Stomach (tissue), 4 donors: ENCODE data around the gene ANO7.

Experiments used
- POLR2A ChIP-seq, 4 donors: fragments of 450-650 bp; IDR thresholded peaks; one replicate each; pipeline ENCODE4 v1.6.1; 2016; ENCODE audit warnings: antibody characterized with exemption in 4 of 4, control low read depth in 2 of 4, mild to moderate bottlenecking in 1 of 4, moderate library complexity in 1 of 4
- POLR2AphosphoS5 ChIP-seq, 3 donors: sonication (generic); formaldehyde crosslinking; IDR thresholded peaks; one replicate each; pipeline ENCODE4 v1.6.1; 2016; ENCODE audit warnings: antibody characterized with exemption in 3 of 3
- TF ChIP-seq, protein P1 (sequence below), 7 experiments: fragments of 450-650 bp in 4 of 7; fragments of 200-600 bp in 3 of 7; sonication (generic) in 3 of 7; IDR thresholded peaks; one replicate each; pipeline ENCODE4 v1.5.1; 2016 to 2019; ENCODE audit warnings: antibody characterized with exemption in 7 of 7, control low read depth in 2 of 7, mild to moderate bottlenecking in 1 of 7

- TF ChIP-seq, protein P1, sequence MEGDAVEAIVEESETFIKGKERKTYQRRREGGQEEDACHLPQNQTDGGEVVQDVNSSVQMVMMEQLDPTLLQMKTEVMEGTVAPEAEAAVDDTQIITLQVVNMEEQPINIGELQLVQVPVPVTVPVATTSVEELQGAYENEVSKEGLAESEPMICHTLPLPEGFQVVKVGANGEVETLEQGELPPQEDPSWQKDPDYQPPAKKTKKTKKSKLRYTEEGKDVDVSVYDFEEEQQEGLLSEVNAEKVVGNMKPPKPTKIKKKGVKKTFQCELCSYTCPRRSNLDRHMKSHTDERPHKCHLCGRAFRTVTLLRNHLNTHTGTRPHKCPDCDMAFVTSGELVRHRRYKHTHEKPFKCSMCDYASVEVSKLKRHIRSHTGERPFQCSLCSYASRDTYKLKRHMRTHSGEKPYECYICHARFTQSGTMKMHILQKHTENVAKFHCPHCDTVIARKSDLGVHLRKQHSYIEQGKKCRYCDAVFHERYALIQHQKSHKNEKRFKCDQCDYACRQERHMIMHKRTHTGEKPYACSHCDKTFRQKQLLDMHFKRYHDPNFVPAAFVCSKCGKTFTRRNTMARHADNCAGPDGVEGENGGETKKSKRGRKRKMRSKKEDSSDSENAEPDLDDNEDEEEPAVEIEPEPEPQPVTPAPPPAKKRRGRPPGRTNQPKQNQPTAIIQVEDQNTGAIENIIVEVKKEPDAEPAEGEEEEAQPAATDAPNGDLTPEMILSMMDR (IDR thresholded peaks at IDR 0.05), result no peak
- TF ChIP-seq POLR2A (IDR thresholded peaks at IDR 0.05), result no peak
- no peak for TF ChIP-seq POLR2AphosphoS5 (IDR thresholded peaks at IDR 0.05)
Measured at GRCh38 chr2:241140445-241140840, 48.0 kb upstream of the ANO7 start.
